Breast epithelium (tissue), 3 donors: ENCODE results near the gene ADAMTSL3.

ENCODE experiments used
- POLR2A ChIP-seq: fragments of 450-650 bp; IDR thresholded peaks from one replicate; pipeline ENCODE4 v1.6.1; 2016; ENCODE audit warnings: antibody characterized with exemption, mild to moderate bottlenecking, moderate library complexity
- POLR2AphosphoS5 ChIP-seq, 3 donors: sonication (generic); formaldehyde crosslinking; IDR thresholded peaks; one replicate each; pipeline ENCODE4 v1.6.1; 2017; ENCODE audit warnings: antibody characterized with exemption in 3 of 3
- TF ChIP-seq, protein P1 (sequence below), 3 donors: fragments of 450-650 bp; IDR thresholded peaks; one replicate each; pipeline ENCODE4 v1.5.1; 2016 to 2017; ENCODE audit warnings: antibody characterized with exemption in 3 of 3, mild to moderate bottlenecking in 3 of 3, moderate library complexity in 3 of 3

DNA sequence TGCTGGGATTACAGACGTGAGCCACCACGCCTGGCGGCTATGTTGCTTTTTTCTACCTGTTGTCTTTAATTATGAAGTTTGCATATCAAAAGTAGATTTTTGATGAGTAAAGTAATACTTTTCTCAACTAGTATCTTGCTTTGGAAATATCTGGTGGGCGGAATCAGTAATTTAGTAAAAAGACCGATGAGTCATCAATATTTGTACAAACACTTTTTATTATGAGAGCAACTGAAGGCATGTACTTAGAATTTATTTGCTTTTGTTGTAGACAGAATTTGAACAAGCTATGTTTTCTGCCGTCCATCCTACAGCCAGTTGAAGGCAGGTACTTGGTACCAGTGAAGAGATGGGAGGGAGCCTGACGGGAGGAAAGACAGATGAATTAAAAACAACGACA, 164.7 kb downstream of the ADAMTSL3 start:
- TF ChIP-seq, protein P1, sequence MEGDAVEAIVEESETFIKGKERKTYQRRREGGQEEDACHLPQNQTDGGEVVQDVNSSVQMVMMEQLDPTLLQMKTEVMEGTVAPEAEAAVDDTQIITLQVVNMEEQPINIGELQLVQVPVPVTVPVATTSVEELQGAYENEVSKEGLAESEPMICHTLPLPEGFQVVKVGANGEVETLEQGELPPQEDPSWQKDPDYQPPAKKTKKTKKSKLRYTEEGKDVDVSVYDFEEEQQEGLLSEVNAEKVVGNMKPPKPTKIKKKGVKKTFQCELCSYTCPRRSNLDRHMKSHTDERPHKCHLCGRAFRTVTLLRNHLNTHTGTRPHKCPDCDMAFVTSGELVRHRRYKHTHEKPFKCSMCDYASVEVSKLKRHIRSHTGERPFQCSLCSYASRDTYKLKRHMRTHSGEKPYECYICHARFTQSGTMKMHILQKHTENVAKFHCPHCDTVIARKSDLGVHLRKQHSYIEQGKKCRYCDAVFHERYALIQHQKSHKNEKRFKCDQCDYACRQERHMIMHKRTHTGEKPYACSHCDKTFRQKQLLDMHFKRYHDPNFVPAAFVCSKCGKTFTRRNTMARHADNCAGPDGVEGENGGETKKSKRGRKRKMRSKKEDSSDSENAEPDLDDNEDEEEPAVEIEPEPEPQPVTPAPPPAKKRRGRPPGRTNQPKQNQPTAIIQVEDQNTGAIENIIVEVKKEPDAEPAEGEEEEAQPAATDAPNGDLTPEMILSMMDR (IDR thresholded peaks at IDR 0.05), result no peak
- TF ChIP-seq POLR2AphosphoS5 (IDR thresholded peaks at IDR 0.05) (no peak), POLR2A (no peak)
